ENCODE measurements around the gene KRT71. TPM values are rescaled to one million over a fixed set of nuclear protein-coding genes. Genes with fewer than 3 reads are reported as not detected.

The KRT71 gene
- total and polyA plus RNA-seq, 2 of the 8 experiments (the other 6 are each of a cell fraction or from before 2014, with no cell fraction given): not detected

DNA sequence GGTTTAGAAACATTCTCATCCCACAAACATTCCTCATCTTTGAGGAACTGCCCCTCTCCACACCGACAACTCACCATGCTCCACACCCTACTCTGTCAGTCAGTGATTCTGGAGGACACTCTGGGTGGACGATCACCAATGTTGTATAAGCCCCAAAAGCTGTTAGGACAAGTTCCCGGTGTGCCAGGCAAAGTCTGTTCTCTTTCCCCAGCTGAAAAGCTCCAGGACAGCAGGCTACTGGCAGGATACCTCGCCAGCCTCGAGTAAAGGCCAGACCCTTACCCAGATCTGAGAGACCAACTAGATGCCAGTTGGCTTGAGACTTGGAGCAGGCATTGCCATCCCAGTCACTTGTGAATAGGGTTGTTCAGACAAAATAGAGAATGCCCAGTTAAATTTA lies 44.7 kb downstream of the KRT71 start (continued):
- TF ChIP-seq RFX5 (IDR thresholded peaks at IDR 0.05; ENCODE audit: borderline replicate concordance, low read depth, low read length): no peak
- TF ChIP-seq EGR1 (IDR thresholded peaks at IDR 0.05; ENCODE audit: borderline replicate concordance, low read depth, low read length): no peak
- no peak for TF ChIP-seq RBBP5 (IDR thresholded peaks at IDR 0.05; ENCODE audit: borderline replicate concordance, low read depth, low read length)
- TF ChIP-seq PHF8 (conservative IDR thresholded peaks at IDR 0.05; ENCODE audit: low read depth, low read length): no peak
- no peak for TF ChIP-seq SIRT6 (IDR thresholded peaks at IDR 0.05; ENCODE audit: low read length)

Measured in H1 (cell line).